Measurements from ENCODE around the gene JAK2. TPM values are rescaled to one million over a fixed set of nuclear protein-coding genes. Genes with fewer than 3 reads are reported as not detected.

Gene JAK2
- total RNA-seq, 1 donor from 2014 or later: 28.7 TPM

DNA sequence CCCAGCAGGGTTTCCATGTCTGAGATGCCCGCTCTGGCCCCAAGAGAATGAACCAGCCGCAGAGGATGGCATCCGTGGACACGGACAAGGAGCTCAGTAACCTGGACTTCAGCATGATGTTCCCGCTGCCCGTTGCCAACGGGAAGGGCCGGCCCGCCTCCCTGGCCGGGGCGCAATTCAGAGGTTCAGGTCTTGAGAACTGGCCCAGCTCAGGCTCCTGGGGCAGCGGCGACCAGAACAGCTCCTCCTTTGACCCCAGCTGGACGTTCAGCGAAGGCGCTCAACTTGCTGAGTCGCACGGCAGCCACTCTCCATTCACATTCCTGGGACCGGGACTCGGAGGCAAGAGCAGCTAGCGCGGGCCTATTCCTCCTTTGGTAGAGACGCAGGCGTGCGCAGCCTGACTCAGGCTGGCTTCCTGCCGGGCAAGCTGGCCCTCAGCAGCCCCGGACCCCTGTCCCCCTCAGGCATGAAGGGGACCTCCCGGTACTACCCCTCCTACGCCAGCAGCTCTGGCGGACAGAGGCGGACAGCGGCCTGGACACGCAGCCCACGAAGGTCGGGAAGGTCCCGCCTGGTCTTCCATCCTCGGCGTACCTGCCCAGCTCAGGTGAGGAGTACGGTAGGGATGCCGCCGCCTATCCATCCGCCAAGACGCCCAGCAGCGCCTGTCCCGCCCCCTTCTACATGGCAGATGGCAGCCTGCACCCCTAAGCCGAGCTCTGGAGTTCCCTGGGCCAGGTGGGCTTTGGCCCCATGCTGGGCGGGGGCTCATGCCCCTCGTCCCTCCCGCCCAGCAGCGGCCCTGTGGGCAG lies 126.0 kb downstream of the JAK2 start:
- H3K27me3 ChIP-seq (ENCODE audit: low read depth): no peaks in the 10 kb centered on the region
- DNase-seq: no peak
- intact Hi-C loops (cut with micrococcal nuclease): no loop called here
- no peak overlapping the region for H3K4me3 ChIP-seq
- peaks cover 29% of the 10 kb centered on the region for H3K36me3 ChIP-seq
- H3K9me3 ChIP-seq (replicated peaks): peaks cover 16% of the 10 kb centered on the region
- TF ChIP-seq, protein P1, sequence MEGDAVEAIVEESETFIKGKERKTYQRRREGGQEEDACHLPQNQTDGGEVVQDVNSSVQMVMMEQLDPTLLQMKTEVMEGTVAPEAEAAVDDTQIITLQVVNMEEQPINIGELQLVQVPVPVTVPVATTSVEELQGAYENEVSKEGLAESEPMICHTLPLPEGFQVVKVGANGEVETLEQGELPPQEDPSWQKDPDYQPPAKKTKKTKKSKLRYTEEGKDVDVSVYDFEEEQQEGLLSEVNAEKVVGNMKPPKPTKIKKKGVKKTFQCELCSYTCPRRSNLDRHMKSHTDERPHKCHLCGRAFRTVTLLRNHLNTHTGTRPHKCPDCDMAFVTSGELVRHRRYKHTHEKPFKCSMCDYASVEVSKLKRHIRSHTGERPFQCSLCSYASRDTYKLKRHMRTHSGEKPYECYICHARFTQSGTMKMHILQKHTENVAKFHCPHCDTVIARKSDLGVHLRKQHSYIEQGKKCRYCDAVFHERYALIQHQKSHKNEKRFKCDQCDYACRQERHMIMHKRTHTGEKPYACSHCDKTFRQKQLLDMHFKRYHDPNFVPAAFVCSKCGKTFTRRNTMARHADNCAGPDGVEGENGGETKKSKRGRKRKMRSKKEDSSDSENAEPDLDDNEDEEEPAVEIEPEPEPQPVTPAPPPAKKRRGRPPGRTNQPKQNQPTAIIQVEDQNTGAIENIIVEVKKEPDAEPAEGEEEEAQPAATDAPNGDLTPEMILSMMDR (IDR thresholded peaks at IDR 0.05; ENCODE audit: borderline replicate concordance): no peak
- no peaks in the 10 kb centered on the region for H3K4me1 ChIP-seq
- no peak overlapping the region for H3K27ac ChIP-seq (replicated peaks)

DNA sequence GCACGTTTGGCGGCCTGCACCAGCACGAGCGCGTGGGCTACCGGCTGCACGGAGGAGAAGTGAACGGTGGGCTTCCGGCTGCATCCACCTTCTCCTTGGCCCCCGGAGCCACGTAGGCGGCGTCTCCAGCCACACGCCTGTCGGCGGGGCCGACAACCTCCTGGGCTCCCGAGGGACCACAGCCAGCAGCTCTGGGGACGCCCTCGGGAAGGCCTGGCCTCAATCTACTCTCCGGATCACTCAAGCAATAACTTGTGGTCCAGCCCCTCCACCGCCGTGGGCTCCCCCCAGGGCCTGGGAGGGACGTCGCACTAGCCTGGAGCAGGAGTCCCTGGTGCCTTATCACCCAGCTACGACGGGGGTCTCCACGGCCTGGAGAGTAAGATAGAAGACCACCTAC lies 126.6 kb downstream of the JAK2 start:
- intact Hi-C loops (cut with micrococcal nuclease): no loop called here
- no peaks in the 10 kb centered on the region for H3K4me1 ChIP-seq
- H3K27me3 ChIP-seq (ENCODE audit: low read depth): no peaks in the 10 kb centered on the region
- no peak overlapping the region for H3K27ac ChIP-seq (replicated peaks)
- peaks cover 10% of the 10 kb centered on the region for H3K9me3 ChIP-seq (replicated peaks)
- TF ChIP-seq, protein P1 (IDR thresholded peaks at IDR 0.05; ENCODE audit: borderline replicate concordance): no peak
- H3K36me3 ChIP-seq: peaks cover 26% of the 10 kb centered on the region
- no peak for DNase-seq
- no peak overlapping the region for H3K4me3 ChIP-seq

DNA sequence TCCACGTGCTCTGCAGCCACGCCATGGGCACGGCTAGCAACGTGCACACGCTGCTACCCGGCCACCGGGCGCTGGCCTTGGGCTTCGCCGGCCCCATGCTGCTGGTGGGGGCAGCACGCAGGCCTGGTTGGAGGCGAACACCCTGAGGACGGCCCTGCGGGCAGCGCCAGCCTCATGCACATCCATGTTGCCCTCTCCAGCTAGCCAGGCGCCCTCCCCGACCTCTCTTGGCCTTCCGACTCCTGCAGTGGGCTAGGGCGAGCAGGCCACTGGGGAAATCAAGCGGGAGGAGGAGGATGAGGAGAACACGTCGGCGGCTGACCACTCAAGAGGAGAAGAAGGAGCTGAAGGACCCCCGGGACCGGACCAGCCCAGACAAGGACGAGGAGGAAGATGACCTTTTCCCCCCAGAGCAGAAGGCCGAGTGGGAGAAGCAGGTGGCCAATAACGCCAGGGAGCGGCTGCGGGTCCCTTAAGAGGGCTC lies 127.1 kb downstream of the JAK2 start:
- intact Hi-C loops (cut with micrococcal nuclease): no loop called here
- DNase-seq: no peak
- Histone ChIP-seq H3K9me3 (replicated peaks) (peaks cover 6% of the 10 kb centered on the region), H3K4me3 (no peak overlapping the region), H3K4me1 (no peaks in the 10 kb centered on the region), H3K27me3 (ENCODE audit: low read depth) (no peaks in the 10 kb centered on the region), H3K27ac (replicated peaks) (no peak overlapping the region), H3K36me3 (peaks cover 24% of the 10 kb centered on the region)
- TF ChIP-seq, protein P1 (IDR thresholded peaks at IDR 0.05; ENCODE audit: borderline replicate concordance): no peak

DNA sequence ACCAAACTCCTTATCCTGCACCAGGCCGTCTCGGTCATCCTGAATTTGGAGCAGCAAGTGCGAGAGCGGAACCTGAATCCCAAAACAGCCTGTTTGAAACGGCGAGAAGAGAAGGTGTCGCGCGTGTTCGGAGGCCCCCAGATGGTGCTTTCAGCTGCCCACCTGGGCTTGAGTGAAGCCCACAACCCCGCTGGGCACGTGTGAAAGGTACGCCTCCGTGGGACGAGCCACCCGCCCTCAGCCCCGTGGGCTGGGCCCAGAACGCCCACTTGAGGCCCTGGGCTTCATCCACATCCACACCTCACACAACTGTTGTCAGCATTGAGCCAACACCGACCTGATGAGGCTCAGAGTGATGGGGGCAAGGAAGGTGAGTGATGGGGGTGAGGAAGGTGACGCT lies 127.6 kb downstream of the JAK2 start:
- H3K27me3 ChIP-seq (ENCODE audit: low read depth): no peaks in the 10 kb centered on the region
- H3K9me3 ChIP-seq (replicated peaks): peaks cover 5% of the 10 kb centered on the region
- no peak overlapping the region for H3K4me3 ChIP-seq
- H3K36me3 ChIP-seq: peaks cover 24% of the 10 kb centered on the region
- no peak overlapping the region for H3K27ac ChIP-seq (replicated peaks)
- intact Hi-C loops (cut with micrococcal nuclease): no loop called here
- TF ChIP-seq, protein P1 (IDR thresholded peaks at IDR 0.05; ENCODE audit: borderline replicate concordance): no peak
- no peaks in the 10 kb centered on the region for H3K4me1 ChIP-seq
- no peak for DNase-seq

DNA sequence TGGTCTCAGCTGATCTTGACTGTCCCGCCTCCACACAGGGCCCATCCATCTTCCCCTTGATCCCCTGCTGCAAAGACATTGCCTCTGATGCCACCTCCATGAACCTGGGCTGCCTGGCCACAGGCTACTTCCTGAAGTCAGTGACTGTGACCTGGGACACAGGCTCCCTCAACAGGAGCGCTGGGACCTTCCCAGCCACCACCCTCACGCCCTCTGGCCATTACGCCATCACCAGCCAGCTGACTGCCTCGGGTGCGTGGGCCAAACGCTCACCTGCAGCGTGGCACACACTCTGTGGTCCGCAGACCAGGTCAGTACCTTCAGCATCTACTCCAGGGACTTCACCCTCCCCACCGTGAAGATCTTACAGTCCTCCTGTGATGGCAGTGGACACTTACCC lies 128.5 kb downstream of the JAK2 start:
- Histone ChIP-seq H3K9me3 (replicated peaks) (peaks cover 5% of the 10 kb centered on the region), H3K4me1 (no peaks in the 10 kb centered on the region), H3K36me3 (peaks cover 24% of the 10 kb centered on the region), H3K4me3 (no peak overlapping the region), H3K27ac (replicated peaks) (no peak overlapping the region), H3K27me3 (ENCODE audit: low read depth) (no peaks in the 10 kb centered on the region)
- TF ChIP-seq, protein P1 (IDR thresholded peaks at IDR 0.05; ENCODE audit: borderline replicate concordance): no peak
- intact Hi-C loops (cut with micrococcal nuclease): no loop called here
- DNase-seq: no peak
